Fibroblast of mammary gland (primary cell): ENCODE measurements around the gene PASD1.
A peak's percentile ranks its signal among the peaks of the same experiment; 100 is the strongest.

Source experiments
- DNase-seq: peaks from one replicate; pipeline ENCODE4 v3.0.0-alpha.2; 2010; ENCODE audit warnings: low read depth
- H3K4me3 ChIP-seq: 2 replicates; pipeline ENCODE4 v1.5.1; 2011; ENCODE audit warnings: low read depth, mild to moderate bottlenecking, low read length, moderate library complexity; ENCODE audit not compliant: control insufficient read depth
- TF ChIP-seq, protein P1 (sequence below): conservative IDR thresholded peaks from 2 replicates; pipeline ENCODE4 v1.5.1; 2011; ENCODE audit warnings: low read depth, low read length, inconsistent platforms; ENCODE audit not compliant: control insufficient read depth, insufficient read depth

PASD1 gene

DNA sequence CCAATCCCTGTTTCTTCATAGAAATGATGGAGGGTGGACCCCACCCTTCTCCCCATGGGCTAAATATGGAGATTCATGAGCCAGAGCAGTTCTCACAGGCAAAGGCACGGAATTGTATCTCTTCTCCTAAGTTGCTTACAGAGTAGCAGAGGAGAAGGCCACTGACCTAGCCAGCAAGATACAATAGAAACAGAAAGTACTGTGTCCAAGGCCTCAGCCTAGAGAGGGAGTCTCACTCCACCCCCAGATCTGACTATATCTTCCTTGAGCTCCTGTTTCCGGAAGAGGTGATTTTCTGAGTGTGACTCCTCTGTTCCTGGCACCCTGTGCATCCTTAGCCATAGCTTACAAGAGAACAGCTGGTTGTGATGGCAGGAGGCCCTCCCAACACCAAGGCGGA is 152.3 kb downstream of the PASD1 start, which contains the start of gene FATE1:
FATE1 (plus strand) TSS at position 284 of the 400 bp plus-strand sequence; CDS start at position 369, 85 bp downstream.
- H3K4me3 ChIP-seq: no peak within 1 kb of the TSS
- TF ChIP-seq, protein P1, sequence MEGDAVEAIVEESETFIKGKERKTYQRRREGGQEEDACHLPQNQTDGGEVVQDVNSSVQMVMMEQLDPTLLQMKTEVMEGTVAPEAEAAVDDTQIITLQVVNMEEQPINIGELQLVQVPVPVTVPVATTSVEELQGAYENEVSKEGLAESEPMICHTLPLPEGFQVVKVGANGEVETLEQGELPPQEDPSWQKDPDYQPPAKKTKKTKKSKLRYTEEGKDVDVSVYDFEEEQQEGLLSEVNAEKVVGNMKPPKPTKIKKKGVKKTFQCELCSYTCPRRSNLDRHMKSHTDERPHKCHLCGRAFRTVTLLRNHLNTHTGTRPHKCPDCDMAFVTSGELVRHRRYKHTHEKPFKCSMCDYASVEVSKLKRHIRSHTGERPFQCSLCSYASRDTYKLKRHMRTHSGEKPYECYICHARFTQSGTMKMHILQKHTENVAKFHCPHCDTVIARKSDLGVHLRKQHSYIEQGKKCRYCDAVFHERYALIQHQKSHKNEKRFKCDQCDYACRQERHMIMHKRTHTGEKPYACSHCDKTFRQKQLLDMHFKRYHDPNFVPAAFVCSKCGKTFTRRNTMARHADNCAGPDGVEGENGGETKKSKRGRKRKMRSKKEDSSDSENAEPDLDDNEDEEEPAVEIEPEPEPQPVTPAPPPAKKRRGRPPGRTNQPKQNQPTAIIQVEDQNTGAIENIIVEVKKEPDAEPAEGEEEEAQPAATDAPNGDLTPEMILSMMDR: no peak

DNA sequence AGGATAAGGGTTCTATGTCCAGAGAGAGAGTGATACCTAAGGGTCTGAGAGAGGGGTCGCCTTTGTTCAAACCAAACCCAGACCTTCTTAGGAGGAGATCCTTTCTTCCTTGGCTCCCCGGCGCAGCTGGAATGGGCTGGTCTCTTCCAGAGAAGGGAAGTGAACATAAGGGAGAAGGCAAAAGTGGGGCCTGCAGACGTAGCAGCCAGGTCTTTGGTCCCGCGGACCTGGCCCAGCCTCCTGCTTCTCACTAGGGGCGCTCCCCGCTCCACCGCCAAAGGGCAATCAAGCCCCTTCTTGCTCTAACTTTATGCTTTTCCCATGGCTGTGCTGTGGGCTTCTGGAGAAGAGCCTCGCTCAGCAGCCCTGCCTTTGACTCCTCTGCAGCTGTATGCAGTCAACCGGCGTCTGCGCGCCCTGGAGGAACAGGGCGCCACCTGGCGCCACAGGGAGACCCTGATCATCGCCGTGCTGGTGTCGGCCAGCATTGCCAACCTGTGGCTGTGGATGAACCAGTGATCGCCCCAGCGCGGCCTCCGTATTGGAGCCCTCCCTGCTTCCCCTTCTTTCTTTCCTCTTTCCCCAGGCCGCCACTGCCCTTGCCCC is 158.9 kb downstream of the PASD1 start:
- peak; percentile 13 for DNase-seq
- TF ChIP-seq, protein P1: peak; percentile 33
- H3K4me3 ChIP-seq: no peak overlapping the region

More for the DNA sequence above, 152.3 kb downstream of the PASD1 start, which contains the start of gene FATE1:
- DNase-seq: no peak

DNA sequence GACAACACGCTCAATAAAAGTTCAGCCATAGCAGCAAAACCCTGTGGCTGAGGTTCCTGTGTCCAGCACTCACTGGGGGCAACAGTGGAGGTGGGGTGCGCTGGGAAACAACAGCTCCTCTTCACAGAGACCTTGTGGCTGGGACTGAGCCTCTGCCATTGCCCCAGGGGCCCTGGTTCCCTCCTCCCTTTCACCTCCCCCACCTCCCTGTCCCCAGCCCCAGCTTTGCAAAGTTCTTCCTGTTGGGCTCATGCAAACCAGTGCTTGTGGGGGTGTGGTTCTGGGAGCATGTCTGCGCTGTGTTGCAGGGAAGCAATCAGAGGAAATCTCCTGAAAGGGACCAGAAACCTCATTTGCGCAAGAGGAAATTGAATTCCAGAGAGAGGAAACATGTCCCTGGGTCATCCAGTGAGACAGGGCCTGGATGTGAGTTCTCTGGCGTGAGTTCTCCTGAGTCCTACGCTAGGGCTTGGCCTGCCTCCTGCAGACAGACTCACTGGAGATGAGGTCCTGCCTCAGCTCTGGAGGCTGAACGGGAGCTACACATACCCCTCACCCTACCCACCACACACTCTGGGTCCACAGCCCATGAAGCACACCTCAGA is 159.8 kb downstream of the PASD1 start:
- H3K4me3 ChIP-seq: no peak overlapping the region
- TF ChIP-seq, protein P1: no peak
- no peak for DNase-seq

DNA sequence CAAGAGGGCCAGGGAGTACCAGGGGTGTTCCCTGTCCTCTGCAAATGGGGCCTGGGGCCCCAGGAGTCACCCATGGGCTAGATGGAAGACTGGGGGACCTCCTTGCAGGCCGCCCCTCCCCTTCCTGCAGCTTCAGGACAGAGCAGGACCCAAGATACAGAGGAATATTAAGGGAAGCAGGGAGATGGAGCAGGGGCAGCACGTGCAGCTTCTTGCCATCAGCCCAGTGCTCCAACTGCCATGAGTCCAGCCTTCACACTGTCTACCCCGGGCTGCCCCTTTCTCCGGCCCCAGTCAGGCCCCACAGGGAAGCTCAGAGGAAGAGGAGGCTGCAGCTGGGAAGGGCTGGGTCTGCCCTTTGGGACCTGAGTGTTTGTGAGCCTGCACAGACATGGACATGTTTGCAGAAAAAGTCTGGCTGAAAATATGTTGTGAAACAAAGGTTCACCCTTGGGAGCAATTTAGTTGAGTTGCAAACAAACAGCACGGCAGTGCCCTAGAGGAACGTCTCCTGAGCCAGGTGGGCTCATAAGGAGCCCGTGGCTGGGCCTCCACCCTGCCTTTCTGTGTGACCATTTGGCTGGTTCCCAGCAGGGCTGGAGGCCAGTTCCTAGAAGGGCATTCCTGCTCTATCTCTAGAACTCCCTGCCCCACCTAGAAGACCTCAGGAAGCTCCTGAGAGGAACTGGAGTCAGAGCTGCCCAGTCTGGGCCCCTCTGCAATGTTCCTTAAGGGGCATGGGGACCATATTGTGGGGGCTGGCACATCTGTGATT is 161.3 kb downstream of the PASD1 start:
- TF ChIP-seq, protein P1: no peak
- DNase-seq: no peak
- H3K4me3 ChIP-seq: no peak overlapping the region

DNA sequence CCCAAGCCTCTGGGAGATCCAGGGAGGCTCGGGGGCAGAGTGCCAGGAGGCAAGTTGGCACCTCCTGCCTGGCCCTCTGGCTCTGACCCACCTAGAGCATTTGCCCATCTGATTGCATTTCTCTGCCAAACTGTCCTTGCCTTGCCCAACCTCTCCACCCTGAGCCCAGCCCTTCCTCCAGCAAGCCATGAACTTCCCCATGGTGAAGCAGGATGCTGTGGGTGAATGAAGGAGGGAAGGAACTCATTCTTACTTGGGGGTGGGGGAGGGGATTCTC is 161.8 kb downstream of the PASD1 start:
- H3K4me3 ChIP-seq: no peak overlapping the region
- no peak for DNase-seq
- TF ChIP-seq, protein P1: no peak
